ENCODE results near the gene CRYBG2.

GRCh38 chr1:26320896-26321295, 33.0 kb downstream of the CRYBG2 start:
- no peak for TF ChIP-seq CTCF (IDR thresholded peaks at IDR 0.05)
- no peak for TF ChIP-seq POLR2A (IDR thresholded peaks at IDR 0.05)
- TF ChIP-seq POLR2AphosphoS5 (IDR thresholded peaks at IDR 0.05), result no peak
